H1 (cell line): ENCODE data around the gene RASSF5. TPM values are rescaled to one million over a fixed set of nuclear protein-coding genes. Genes with fewer than 3 reads are reported as not detected.

Source experiments
- EZH2 ChIP-seq: fragments of 200-600 bp; sonication (generic); IDR thresholded peaks from 2 replicates; pipeline ENCODE4 v1.7.1; 2012; ENCODE audit warnings: low read depth, mild to moderate bottlenecking, moderate library complexity, low read length, inconsistent platforms; ENCODE audit not compliant: severe bottlenecking
- GABPA ChIP-seq: IDR thresholded peaks from 2 replicates; pipeline ENCODE4 v1.6.1; 2011; ENCODE audit warnings: mild to moderate bottlenecking, low read length, moderate library complexity, borderline replicate concordance; ENCODE audit not compliant: insufficient read depth
- HDAC2 ChIP-seq, 2 experiments: fragments of 300-600 bp in 1 of 2; sonication (generic) in 1 of 2; IDR thresholded peaks; 2 replicates each; pipeline ENCODE4 v1.6.1; 2011 to 2012; ENCODE audit warnings: low read depth in 2 of 2, low read length in 2 of 2, mild to moderate bottlenecking in 2 of 2, moderate library complexity in 2 of 2, borderline replicate concordance in 1 of 2, inconsistent platforms in 1 of 2
- POLR2A ChIP-seq, 2 experiments: IDR thresholded peaks; 1 replicate in 1 of 2; 2 replicates in 1 of 2; pipeline ENCODE4 v1.6.1; 2011; ENCODE audit warnings: low read depth in 2 of 2, low read length in 2 of 2, mild to moderate bottlenecking in 2 of 2; ENCODE audit errors: control extremely low read depth in 1 of 2
- RBBP5 ChIP-seq: IDR thresholded peaks from 2 replicates; pipeline ENCODE4 v1.7.1; 2012; ENCODE audit warnings: low read depth, mild to moderate bottlenecking, inconsistent platforms, low read length, moderate library complexity, borderline replicate concordance
- RFX5 ChIP-seq: IDR thresholded peaks from 2 replicates; pipeline ENCODE4 v1.6.1; 2011; ENCODE audit warnings: low read depth, low read length, improper control_type of control experiment, borderline replicate concordance
- polyA plus RNA-seq, 7 experiments: library from polyadenylated mRNA; depleted of rRNA in 3 of 7; stranded (reverse) in 5 of 7; unstranded in 2 of 7; fragments of >200 nt in 5 of 7; fragments of 200-250 nt in 2 of 7; gene quantifications; 1 replicate in 5 of 7; 2 replicates in 1 of 7; 4 replicates in 1 of 7; pipeline versions ENCODE4 v1.2.1 to v1.2.3, GENCODE V29; 2011 to 2013; ENCODE audit warnings: missing spikeins in 2 of 7, mixed read lengths in 2 of 7
- total RNA-seq: library from RNA; stranded (reverse); fragmentation: NEBNext Ultra II Directional; extraction: Animal tissue kit (Norgen Biotek cat#: 25700); gene quantifications from 2 replicates; pipeline ENCODE4 v1.2.1, GENCODE V29; 2021
- TF ChIP-seq, protein P1 (sequence below): IDR thresholded peaks from 2 replicates; pipeline ENCODE4 v1.6.1; 2011; ENCODE audit warnings: low read depth, mild to moderate bottlenecking, low read length; ENCODE audit not compliant: insufficient read depth
- TF ChIP-seq, protein P2 (sequence below): fragments of 300-600 bp; sonication (generic); IDR thresholded peaks from 2 replicates; pipeline ENCODE4 v1.7.1; 2012; ENCODE audit warnings: low read length, moderate library complexity, mild to moderate bottlenecking, inconsistent platforms; ENCODE audit not compliant: insufficient replicate concordance

Gene RASSF5
- total and polyA plus RNA-seq, 2 of the 8 experiments (the other 6 are each of a cell fraction or from before 2014, with no cell fraction given) = 0.82 to 1.8 TPM

DNA sequence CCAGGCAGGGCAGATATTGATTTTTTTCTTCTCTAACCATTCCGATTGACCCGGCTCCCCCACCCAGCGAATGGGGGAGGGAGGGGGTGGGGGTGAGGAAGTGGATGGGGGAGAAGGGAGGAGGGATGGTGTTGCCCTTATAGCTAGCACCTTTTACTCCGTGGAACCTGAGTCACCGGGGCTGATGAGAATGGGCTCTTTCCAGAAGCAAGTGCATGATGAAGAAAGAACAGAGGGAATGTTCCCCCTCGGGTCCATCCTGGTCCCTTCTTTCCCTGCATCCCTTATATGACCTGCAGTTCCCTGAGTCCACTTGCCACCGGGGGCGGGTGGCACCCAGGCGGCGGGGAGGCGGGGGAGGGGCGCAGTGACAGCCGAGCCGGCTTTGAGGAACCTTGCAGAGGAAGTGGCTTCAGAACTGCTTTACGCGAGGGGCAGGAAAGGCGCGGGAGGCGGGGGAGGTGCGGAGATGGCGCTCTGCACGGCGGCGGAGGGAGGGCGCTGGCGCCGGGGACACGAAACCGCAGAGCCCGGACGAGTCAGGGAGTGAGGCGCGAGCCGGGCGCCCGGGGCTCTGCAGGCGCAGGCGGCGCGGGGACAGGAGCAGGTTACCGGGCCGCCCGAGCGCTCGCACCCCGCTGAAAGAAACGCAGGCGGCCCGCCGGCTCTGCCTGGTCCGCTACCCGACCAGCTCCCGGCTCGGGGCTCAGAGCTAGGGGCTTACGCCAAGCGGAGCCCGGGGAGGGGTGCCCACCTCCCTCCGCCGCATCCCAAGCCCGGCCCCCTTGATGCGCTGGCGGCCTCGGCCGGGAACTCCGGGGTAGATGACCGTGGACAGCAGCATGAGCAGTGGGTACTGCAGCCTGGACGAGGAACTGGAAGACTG lies 49.7 kb downstream of the RASSF5 start (continued):
- TF ChIP-seq, protein P1, sequence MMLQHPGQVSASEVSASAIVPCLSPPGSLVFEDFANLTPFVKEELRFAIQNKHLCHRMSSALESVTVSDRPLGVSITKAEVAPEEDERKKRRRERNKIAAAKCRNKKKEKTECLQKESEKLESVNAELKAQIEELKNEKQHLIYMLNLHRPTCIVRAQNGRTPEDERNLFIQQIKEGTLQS = no peak
- TF ChIP-seq EZH2 (peak; percentile 66), RFX5 (no peak), HDAC2 (IDR thresholded peaks at IDR 0.05; ENCODE audit: borderline replicate concordance in 1 of 2, low read depth in 2 of 2, low read length in 2 of 2) (no peak), GABPA (peak; percentile 25; the same call in 1 of the 2 replicates), RBBP5 (peak; percentile 26; the same call in 1 of the 2 replicates), POLR2A (IDR thresholded peaks at IDR 0.05; ENCODE audit: control extremely low read depth in 1 of 2, low read depth in 2 of 2, low read length in 2 of 2) (no peak)
- TF ChIP-seq, protein P2, sequence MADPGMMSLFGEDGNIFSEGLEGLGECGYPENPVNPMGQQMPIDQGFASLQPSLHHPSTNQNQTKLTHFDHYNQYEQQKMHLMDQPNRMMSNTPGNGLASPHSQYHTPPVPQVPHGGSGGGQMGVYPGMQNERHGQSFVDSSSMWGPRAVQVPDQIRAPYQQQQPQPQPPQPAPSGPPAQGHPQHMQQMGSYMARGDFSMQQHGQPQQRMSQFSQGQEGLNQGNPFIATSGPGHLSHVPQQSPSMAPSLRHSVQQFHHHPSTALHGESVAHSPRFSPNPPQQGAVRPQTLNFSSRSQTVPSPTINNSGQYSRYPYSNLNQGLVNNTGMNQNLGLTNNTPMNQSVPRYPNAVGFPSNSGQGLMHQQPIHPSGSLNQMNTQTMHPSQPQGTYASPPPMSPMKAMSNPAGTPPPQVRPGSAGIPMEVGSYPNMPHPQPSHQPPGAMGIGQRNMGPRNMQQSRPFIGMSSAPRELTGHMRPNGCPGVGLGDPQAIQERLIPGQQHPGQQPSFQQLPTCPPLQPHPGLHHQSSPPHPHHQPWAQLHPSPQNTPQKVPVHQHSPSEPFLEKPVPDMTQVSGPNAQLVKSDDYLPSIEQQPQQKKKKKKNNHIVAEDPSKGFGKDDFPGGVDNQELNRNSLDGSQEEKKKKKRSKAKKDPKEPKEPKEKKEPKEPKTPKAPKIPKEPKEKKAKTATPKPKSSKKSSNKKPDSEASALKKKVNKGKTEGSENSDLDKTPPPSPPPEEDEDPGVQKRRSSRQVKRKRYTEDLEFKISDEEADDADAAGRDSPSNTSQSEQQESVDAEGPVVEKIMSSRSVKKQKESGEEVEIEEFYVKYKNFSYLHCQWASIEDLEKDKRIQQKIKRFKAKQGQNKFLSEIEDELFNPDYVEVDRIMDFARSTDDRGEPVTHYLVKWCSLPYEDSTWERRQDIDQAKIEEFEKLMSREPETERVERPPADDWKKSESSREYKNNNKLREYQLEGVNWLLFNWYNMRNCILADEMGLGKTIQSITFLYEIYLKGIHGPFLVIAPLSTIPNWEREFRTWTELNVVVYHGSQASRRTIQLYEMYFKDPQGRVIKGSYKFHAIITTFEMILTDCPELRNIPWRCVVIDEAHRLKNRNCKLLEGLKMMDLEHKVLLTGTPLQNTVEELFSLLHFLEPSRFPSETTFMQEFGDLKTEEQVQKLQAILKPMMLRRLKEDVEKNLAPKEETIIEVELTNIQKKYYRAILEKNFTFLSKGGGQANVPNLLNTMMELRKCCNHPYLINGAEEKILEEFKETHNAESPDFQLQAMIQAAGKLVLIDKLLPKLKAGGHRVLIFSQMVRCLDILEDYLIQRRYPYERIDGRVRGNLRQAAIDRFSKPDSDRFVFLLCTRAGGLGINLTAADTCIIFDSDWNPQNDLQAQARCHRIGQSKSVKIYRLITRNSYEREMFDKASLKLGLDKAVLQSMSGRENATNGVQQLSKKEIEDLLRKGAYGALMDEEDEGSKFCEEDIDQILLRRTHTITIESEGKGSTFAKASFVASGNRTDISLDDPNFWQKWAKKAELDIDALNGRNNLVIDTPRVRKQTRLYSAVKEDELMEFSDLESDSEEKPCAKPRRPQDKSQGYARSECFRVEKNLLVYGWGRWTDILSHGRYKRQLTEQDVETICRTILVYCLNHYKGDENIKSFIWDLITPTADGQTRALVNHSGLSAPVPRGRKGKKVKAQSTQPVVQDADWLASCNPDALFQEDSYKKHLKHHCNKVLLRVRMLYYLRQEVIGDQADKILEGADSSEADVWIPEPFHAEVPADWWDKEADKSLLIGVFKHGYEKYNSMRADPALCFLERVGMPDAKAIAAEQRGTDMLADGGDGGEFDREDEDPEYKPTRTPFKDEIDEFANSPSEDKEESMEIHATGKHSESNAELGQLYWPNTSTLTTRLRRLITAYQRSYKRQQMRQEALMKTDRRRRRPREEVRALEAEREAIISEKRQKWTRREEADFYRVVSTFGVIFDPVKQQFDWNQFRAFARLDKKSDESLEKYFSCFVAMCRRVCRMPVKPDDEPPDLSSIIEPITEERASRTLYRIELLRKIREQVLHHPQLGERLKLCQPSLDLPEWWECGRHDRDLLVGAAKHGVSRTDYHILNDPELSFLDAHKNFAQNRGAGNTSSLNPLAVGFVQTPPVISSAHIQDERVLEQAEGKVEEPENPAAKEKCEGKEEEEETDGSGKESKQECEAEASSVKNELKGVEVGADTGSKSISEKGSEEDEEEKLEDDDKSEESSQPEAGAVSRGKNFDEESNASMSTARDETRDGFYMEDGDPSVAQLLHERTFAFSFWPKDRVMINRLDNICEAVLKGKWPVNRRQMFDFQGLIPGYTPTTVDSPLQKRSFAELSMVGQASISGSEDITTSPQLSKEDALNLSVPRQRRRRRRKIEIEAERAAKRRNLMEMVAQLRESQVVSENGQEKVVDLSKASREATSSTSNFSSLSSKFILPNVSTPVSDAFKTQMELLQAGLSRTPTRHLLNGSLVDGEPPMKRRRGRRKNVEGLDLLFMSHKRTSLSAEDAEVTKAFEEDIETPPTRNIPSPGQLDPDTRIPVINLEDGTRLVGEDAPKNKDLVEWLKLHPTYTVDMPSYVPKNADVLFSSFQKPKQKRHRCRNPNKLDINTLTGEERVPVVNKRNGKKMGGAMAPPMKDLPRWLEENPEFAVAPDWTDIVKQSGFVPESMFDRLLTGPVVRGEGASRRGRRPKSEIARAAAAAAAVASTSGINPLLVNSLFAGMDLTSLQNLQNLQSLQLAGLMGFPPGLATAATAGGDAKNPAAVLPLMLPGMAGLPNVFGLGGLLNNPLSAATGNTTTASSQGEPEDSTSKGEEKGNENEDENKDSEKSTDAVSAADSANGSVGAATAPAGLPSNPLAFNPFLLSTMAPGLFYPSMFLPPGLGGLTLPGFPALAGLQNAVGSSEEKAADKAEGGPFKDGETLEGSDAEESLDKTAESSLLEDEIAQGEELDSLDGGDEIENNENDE = no peak
